ENCODE results near the gene KRT79. TPM values are rescaled to one million over a fixed set of nuclear protein-coding genes. Genes with fewer than 3 reads are reported as not detected.

Gene KRT79
- polyA plus RNA-seq, 1 of the 3 experiments (the other 2 are of a cell fraction) = not detected

DNA sequence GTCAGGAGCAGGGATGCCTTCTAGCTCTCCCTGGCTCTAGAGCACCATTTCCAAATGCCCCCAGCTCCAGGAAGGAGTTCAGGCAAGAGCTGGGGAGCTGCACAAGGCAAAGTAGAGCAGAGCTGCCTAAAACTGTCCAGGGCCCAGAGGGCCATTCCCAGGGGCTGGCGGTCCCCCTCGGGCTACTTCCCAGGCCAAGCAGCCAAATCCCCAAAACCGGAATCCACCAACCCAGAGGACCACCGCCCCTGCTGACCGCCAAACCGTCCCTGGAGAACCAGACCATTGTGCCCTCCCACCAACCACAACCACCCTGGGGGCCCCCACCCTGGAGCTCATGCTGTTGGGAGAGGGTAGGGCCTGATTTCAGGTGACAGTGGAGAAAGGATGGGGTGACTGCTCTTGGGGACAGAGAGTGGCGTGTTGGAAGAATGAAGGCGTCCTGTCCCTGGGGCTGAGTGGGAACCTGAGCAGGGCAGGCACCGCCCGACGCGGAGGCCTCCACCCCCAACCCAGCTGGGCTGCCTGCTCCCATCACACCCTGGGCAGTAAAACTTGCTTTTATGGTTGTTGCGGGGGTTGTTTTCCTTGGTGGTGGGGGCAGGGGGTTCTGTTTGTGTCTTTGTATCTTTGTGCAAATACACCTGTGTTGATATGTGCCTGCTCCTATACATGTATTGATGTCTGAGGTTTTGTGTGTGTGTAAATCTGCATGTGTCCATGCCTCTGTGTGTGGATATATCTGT, 38.7 kb upstream of the KRT79 start:
- Histone ChIP-seq H3K36me3 (replicated peaks in 1 of 2; ENCODE audit: control insufficient read depth in 1 of 2, insufficient read depth in 2 of 2, low read length in 1 of 2) (no peaks in the 10 kb centered on the region), H3K79me2 (ENCODE audit: insufficient read depth) (no peaks in the 10 kb centered on the region), H3K27ac (ENCODE audit: low read depth in 2 of 2, low read length in 1 of 2) (peak overlapping the region in 1 of 2 experiments; percentile 86; a peak in 1 of 4 replicates), H3K9me2 (no peaks in the 10 kb centered on the region), H3K4me2 (0 out of 2 replicates have a peak overlapping the region, but pooled peaks have one; percentile 76), H3K4me1 (ENCODE audit: control insufficient read depth in 1 of 2, insufficient read depth in 2 of 2, low read depth in 1 of 2, low read length in 1 of 2) (peaks cover 10 to 18% of the 10 kb centered on the region in 2 experiments; a peak in 3 of 4 replicates), H3K4me3 (ENCODE audit: low read depth in 2 of 2, low read length in 1 of 2) (no peak overlapping the region), H3K27me3 (ENCODE audit: insufficient read depth) (no peaks in the 10 kb centered on the region), H2AFZ (ENCODE audit: low read depth) (no peak overlapping the region), H3K9me3 (no peaks in the 10 kb centered on the region), H4K20me1 (ENCODE audit: insufficient read depth) (no peaks in the 10 kb centered on the region), H3F3A (replicated peaks; ENCODE audit: insufficient read depth) (peaks cover 9% of the 10 kb centered on the region), H3K9ac (no peak overlapping the region; the same call in 1 of the 2 replicates)
- no peak for DNase-seq
- WGBS (ENCODE audit: low lambda C conversion rate) = 60% methylated on average over 4 of the region's 13 CpGs
- ChIA-PET POLR2A (no interaction called here), CTCF (interaction anchor here (0.6 to 4.2 kb wide), 13 partner anchors 7 to 874 kb away, joined by 3 to 34 read pairs (median 5); no protein-coding TSS in a partner anchor)
- TF ChIP-seq, protein P1, sequence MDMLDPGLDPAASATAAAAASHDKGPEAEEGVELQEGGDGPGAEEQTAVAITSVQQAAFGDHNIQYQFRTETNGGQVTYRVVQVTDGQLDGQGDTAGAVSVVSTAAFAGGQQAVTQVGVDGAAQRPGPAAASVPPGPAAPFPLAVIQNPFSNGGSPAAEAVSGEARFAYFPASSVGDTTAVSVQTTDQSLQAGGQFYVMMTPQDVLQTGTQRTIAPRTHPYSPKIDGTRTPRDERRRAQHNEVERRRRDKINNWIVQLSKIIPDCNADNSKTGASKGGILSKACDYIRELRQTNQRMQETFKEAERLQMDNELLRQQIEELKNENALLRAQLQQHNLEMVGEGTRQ (IDR thresholded peaks at IDR 0.05; ENCODE audit: borderline replicate concordance, low read depth, low read length) = no peak
- TF ChIP-seq GATA2 (CRISPR knock-in tag; IDR thresholded peaks at IDR 0.05) (no peak), EP300 (IDR thresholded peaks at IDR 0.05; ENCODE audit: borderline replicate concordance in 1 of 2, low read depth in 1 of 2, low read length in 1 of 2) (no peak), GABPA (IDR thresholded peaks at IDR 0.05; ENCODE audit: low read depth) (no peak), FOXM1 (IDR thresholded peaks at IDR 0.05; ENCODE audit: low read depth) (no peak), FOXJ3 (CRISPR knock-in tag; IDR thresholded peaks at IDR 0.05) (no peak), CHD2 (IDR thresholded peaks at IDR 0.05; ENCODE audit: low read length, partially characterized antibody) (no peak), MEF2A (IDR thresholded peaks at IDR 0.05; ENCODE audit: borderline replicate concordance, low read depth) (no peak), NFIC (IDR thresholded peaks at IDR 0.05; ENCODE audit: borderline replicate concordance) (no peak), RCOR1 (IDR thresholded peaks at IDR 0.05; ENCODE audit: low read length) (no peak), TAF1 (IDR thresholded peaks at IDR 0.05; ENCODE audit: borderline replicate concordance, low read depth, low read length) (no peak), RXRA (IDR thresholded peaks at IDR 0.05; ENCODE audit: borderline replicate concordance, low read depth) (no peak)
- TF ChIP-seq, protein P2, sequence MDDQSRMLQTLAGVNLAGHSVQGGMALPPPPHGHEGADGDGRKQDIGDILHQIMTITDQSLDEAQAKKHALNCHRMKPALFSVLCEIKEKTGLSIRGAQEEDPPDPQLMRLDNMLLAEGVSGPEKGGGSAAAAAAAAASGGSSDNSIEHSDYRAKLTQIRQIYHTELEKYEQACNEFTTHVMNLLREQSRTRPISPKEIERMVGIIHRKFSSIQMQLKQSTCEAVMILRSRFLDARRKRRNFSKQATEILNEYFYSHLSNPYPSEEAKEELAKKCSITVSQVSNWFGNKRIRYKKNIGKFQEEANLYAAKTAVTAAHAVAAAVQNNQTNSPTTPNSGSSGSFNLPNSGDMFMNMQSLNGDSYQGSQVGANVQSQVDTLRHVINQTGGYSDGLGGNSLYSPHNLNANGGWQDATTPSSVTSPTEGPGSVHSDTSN (IDR thresholded peaks at IDR 0.05) = no peak
- TF ChIP-seq, protein P3, sequence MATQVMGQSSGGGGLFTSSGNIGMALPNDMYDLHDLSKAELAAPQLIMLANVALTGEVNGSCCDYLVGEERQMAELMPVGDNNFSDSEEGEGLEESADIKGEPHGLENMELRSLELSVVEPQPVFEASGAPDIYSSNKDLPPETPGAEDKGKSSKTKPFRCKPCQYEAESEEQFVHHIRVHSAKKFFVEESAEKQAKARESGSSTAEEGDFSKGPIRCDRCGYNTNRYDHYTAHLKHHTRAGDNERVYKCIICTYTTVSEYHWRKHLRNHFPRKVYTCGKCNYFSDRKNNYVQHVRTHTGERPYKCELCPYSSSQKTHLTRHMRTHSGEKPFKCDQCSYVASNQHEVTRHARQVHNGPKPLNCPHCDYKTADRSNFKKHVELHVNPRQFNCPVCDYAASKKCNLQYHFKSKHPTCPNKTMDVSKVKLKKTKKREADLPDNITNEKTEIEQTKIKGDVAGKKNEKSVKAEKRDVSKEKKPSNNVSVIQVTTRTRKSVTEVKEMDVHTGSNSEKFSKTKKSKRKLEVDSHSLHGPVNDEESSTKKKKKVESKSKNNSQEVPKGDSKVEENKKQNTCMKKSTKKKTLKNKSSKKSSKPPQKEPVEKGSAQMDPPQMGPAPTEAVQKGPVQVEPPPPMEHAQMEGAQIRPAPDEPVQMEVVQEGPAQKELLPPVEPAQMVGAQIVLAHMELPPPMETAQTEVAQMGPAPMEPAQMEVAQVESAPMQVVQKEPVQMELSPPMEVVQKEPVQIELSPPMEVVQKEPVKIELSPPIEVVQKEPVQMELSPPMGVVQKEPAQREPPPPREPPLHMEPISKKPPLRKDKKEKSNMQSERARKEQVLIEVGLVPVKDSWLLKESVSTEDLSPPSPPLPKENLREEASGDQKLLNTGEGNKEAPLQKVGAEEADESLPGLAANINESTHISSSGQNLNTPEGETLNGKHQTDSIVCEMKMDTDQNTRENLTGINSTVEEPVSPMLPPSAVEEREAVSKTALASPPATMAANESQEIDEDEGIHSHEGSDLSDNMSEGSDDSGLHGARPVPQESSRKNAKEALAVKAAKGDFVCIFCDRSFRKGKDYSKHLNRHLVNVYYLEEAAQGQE (IDR thresholded peaks at IDR 0.05; ENCODE audit: low read depth, low read length) = no peak
- TF ChIP-seq, protein P4, sequence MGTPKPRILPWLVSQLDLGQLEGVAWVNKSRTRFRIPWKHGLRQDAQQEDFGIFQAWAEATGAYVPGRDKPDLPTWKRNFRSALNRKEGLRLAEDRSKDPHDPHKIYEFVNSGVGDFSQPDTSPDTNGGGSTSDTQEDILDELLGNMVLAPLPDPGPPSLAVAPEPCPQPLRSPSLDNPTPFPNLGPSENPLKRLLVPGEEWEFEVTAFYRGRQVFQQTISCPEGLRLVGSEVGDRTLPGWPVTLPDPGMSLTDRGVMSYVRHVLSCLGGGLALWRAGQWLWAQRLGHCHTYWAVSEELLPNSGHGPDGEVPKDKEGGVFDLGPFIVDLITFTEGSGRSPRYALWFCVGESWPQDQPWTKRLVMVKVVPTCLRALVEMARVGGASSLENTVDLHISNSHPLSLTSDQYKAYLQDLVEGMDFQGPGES (IDR thresholded peaks at IDR 0.05; ENCODE audit: low read depth, low read length) = no peak

Measured in SK-N-SH (cell line).